Measurements from ENCODE around the gene KAZN. TPM values are rescaled to one million over a fixed set of nuclear protein-coding genes. Genes with fewer than 3 reads are reported as not detected.
A peak's percentile ranks its signal among the peaks of the same experiment; 100 is the strongest.

Gene KAZN
- total RNA-seq, 6 experiments from 2014 or later, result 13.1 to 22.3 (median 20.7) TPM

DNA sequence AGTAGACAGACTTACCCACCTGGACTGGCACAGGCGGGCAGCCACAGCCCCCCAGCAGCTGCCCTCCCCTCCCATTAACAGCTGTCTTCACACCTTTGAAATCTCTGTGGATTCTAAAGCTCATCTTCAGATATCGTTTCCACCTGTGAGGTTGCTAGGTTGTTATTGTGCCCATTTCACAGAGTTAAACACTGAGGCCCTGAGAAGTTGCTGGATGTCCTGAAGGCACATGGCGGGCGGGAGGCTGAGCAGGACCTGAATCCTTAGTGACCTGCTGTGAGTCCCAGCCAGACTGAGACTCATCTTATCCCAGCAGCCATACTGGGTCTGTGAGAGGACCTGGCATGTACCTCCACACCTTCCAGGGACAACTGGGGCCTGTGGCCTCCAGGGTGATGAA lies 420.3 kb downstream of the KAZN start:
- no peak for DNase-seq
- peaks cover 12% of the 10 kb centered on the region for H3K4me1 Mint-ChIP-seq (ENCODE audit: low read depth)
- H3K36me3 Mint-ChIP-seq (ENCODE audit: low read depth), result no peaks in the 10 kb centered on the region
- no peak overlapping the region for H3K27ac Mint-ChIP-seq
- no peaks in the 10 kb centered on the region for H3K9me3 Mint-ChIP-seq
- TF ChIP-seq, protein P1, sequence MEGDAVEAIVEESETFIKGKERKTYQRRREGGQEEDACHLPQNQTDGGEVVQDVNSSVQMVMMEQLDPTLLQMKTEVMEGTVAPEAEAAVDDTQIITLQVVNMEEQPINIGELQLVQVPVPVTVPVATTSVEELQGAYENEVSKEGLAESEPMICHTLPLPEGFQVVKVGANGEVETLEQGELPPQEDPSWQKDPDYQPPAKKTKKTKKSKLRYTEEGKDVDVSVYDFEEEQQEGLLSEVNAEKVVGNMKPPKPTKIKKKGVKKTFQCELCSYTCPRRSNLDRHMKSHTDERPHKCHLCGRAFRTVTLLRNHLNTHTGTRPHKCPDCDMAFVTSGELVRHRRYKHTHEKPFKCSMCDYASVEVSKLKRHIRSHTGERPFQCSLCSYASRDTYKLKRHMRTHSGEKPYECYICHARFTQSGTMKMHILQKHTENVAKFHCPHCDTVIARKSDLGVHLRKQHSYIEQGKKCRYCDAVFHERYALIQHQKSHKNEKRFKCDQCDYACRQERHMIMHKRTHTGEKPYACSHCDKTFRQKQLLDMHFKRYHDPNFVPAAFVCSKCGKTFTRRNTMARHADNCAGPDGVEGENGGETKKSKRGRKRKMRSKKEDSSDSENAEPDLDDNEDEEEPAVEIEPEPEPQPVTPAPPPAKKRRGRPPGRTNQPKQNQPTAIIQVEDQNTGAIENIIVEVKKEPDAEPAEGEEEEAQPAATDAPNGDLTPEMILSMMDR (IDR thresholded peaks at IDR 0.05), result no peak
- peaks cover 2% of the 10 kb centered on the region; the same call in 1 of the 2 replicates for H3K27me3 Mint-ChIP-seq (ENCODE audit: insufficient read depth)
- no peak overlapping the region for H3K4me3 Mint-ChIP-seq

DNA sequence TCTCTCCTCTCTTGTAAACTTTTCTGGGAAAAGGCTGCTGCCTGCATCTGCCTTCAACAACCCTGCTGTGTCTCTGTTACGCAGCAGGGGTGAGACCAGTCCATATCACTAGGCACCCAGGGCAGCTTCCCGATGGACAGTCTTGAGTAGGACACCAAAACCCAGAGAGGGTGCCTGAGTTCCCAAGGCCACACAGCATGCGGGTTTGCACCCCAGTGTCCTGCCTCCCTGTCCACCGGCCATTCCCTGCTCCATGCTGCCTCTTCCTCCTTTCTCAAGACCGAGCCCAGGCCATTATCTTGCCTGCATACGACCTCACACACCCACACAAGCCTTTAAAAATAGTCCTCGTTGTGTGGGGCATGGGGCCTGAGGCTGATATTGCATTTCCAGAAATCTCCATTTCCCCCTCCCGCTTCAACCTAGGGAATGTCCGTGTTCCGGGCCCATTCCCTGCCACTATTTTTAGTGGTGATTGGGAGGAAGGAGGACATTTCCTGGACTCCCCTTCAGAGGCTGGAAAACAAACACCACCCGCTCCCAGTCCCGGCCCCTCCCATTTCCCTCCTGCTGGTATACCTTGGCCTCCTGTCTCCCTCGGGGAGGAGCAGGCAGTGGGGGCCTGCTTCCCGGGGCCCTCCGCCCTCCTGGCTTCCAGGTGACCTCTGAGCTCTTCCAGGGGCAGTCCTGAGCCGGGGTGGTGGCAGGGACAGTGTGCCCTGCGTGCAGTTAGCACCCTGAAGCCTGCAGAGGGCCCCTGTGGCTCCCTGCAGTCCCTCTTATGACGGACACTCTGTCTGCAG lies 422.7 kb downstream of the KAZN start:
- DNase-seq, result no peak
- Mint-ChIP-seq H3K27me3 (ENCODE audit: insufficient read depth) (peaks cover 2% of the 10 kb centered on the region; the same call in 1 of the 2 replicates), H3K4me3 (no peak overlapping the region), H3K9me3 (no peaks in the 10 kb centered on the region), H3K27ac (no peak overlapping the region), H3K4me1 (ENCODE audit: low read depth) (peaks cover 26% of the 10 kb centered on the region), H3K36me3 (ENCODE audit: low read depth) (peaks cover 11% of the 10 kb centered on the region)
- TF ChIP-seq, protein P1 (IDR thresholded peaks at IDR 0.05), result no peak

DNA sequence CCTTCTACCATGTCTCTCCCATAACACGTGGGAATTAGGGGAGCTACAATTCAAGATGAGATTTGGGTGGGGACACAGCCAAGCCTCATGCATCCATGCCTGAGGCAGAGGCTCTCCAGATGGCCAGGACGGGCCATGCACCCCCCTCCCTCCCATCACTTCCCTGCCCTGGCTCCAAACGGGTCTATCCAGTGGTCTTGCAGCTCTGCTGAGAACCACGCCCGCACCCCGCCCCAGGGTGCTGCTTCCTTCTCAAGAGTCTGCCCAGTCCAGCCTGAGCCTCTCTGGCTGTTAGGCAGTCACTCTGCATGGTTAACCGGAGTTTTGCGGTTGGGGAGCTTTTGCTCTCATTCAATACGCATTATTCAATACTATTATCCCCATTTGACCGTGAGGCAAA lies 423.6 kb downstream of the KAZN start:
- Mint-ChIP-seq H3K4me3 (no peak overlapping the region), H3K27ac (no peak overlapping the region), H3K4me1 (ENCODE audit: low read depth) (peaks cover 27% of the 10 kb centered on the region), H3K36me3 (ENCODE audit: low read depth) (peaks cover 11% of the 10 kb centered on the region), H3K9me3 (no peaks in the 10 kb centered on the region), H3K27me3 (ENCODE audit: insufficient read depth) (peaks cover 2% of the 10 kb centered on the region; the same call in 1 of the 2 replicates)
- TF ChIP-seq, protein P1 (IDR thresholded peaks at IDR 0.05), result no peak
- no peak for DNase-seq

DNA sequence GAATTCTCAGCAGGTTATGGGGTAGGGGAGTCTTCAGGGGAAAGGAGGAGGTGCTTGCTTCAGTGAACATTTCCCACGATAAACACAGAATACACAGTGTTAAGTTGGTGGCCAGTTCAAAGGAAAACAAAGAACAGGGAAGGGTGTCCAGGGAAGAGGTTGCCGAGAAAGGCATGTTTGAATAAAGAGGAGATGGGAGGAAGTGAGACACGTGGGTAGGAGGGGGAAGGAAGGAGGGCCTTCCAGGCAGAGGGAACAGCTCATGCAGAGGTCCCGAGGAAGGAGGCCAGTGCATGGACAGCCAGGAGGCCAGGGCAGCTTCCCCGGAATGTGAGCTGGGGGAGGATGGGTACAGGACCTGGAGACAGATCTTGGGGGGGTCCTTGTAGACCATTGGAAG lies 424.7 kb downstream of the KAZN start:
- Mint-ChIP-seq H3K4me3 (no peak overlapping the region), H3K36me3 (ENCODE audit: low read depth) (peaks cover 11% of the 10 kb centered on the region), H3K27me3 (ENCODE audit: insufficient read depth) (peaks cover 5% of the 10 kb centered on the region; the same call in 1 of the 2 replicates), H3K4me1 (ENCODE audit: low read depth) (peaks cover 38% of the 10 kb centered on the region), H3K27ac (peak overlapping the region; percentile 70), H3K9me3 (no peaks in the 10 kb centered on the region)
- DNase-seq, result no peak
- TF ChIP-seq, protein P1 (IDR thresholded peaks at IDR 0.05), result no peak

DNA sequence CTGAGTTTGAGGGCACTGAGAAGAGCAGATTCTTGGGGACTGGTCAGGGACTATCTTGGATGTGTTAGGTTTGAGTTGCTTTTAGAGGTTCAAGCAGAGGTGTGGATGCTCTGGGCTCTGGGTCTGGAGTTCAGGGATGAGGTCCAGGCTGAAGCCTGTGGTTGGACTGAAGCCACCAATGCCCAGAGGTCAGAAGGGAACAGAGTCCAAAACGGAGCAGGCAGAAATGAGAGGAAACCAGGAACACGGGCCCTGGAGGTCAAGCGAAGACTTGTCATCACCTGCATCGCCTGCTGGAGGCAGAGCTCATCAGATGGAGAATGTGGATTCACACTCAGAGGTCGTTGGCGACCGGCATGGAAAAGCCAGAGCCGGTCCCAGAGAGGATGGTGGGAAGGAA lies 425.5 kb downstream of the KAZN start:
- DNase-seq, result no peak
- H3K4me1 Mint-ChIP-seq (ENCODE audit: low read depth), result peaks cover 45% of the 10 kb centered on the region
- peak overlapping the region; percentile 16; the same call in 1 of the 2 replicates for H3K27ac Mint-ChIP-seq

More for the DNA sequence above, 425.5 kb downstream of the KAZN start:
- TF ChIP-seq, protein P1 (IDR thresholded peaks at IDR 0.05), result no peak
- Mint-ChIP-seq H3K27me3 (ENCODE audit: insufficient read depth) (peaks cover 5% of the 10 kb centered on the region; the same call in 1 of the 2 replicates), H3K4me3 (no peak overlapping the region), H3K36me3 (ENCODE audit: low read depth) (peaks cover 11% of the 10 kb centered on the region), H3K9me3 (no peaks in the 10 kb centered on the region)

Data from HFFc6 (cell line).